ENCODE results near the gene OR2A12.

DNA sequence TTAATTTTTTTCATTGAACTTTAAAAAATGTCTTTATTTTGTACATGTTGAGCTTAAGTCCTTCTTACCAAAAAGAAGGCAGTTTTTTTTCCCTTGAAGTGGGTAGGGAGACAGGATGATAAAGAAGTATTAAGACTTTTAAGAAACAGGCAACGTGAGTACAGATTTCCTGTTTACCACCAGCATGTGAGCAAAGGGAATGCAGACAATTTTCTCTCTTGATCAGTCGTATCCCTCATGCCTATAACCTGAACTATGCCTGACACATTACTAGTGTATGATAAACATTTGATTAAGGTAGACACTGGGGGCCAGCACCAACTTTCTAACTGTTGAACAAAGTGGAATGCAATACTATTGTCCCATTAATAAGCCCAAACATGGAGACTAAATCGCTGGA lies 14.5 kb downstream of the OR2A12 start:
- TF ChIP-seq, protein P1, sequence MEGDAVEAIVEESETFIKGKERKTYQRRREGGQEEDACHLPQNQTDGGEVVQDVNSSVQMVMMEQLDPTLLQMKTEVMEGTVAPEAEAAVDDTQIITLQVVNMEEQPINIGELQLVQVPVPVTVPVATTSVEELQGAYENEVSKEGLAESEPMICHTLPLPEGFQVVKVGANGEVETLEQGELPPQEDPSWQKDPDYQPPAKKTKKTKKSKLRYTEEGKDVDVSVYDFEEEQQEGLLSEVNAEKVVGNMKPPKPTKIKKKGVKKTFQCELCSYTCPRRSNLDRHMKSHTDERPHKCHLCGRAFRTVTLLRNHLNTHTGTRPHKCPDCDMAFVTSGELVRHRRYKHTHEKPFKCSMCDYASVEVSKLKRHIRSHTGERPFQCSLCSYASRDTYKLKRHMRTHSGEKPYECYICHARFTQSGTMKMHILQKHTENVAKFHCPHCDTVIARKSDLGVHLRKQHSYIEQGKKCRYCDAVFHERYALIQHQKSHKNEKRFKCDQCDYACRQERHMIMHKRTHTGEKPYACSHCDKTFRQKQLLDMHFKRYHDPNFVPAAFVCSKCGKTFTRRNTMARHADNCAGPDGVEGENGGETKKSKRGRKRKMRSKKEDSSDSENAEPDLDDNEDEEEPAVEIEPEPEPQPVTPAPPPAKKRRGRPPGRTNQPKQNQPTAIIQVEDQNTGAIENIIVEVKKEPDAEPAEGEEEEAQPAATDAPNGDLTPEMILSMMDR (IDR thresholded peaks at IDR 0.05 in 4 of 5, conservative IDR thresholded peaks at IDR 0.05 in 1 of 5): no peak
- TF ChIP-seq POLR2A (IDR thresholded peaks at IDR 0.05): no peak
